Measurements from ENCODE around the gene OR2A14. TPM values are rescaled to one million over a fixed set of nuclear protein-coding genes. Genes with fewer than 3 reads are reported as not detected.
"Not testable (repeated sequence)": the region's sequence is repeated elsewhere in the genome, so short reads cannot be mapped to it uniquely, and the experiment has no call there.

The OR2A14 gene
- total and polyA plus RNA-seq, 4 donors, result not detected

- H3K4me3 ChIP-seq (ENCODE audit: low read depth, low read length); H3K36me3 ChIP-seq (ENCODE audit: control insufficient read depth, insufficient read depth, low read length); H3K4me1 ChIP-seq (ENCODE audit: control insufficient read depth, insufficient read depth, low read length); H3K27ac ChIP-seq (ENCODE audit: low read depth, low read length); H3K27me3 ChIP-seq (ENCODE audit: control insufficient read depth, insufficient read depth, low read length); H3K9me3 ChIP-seq (ENCODE audit: control insufficient read depth, insufficient read depth, low read length); DNase-seq (ENCODE audit: low read depth in 4 of 6, low spot score in 6 of 6): not testable (repeated sequence)
- no CpG with 5 or more reads among the region's 2 CpGs for WGBS (ENCODE audit: insufficient coverage)
Observed at GRCh38 chr7:144179165-144179479, 56.1 kb downstream of the OR2A14 start.

Small RNA genes within 50 kb of the gene (small RNA-seq; reads per million reads assigned to genes)
- not detected for gene OR2A41P (ENCODE audit: low replicate concordance)

Other genes starting within 250 kb of the OR2A14 start
- 100 to 1,000 TPM; 108 to 122 TPM for gene TCAF1, start 221.0 kb upstream of the OR2A14 start, total RNA-seq
- 100 to 1,000 TPM; 120 to 156 TPM for gene TCAF1, start 221.0 kb upstream of the OR2A14 start, polyA plus RNA-seq (ENCODE audit: insufficient read length in 2 of 2)
- not detected for gene OR2F2, start 187.9 kb upstream of the OR2A14 start, total RNA-seq
- gene OR2F2, start 187.9 kb upstream of the OR2A14 start, polyA plus RNA-seq (ENCODE audit: insufficient read length in 2 of 2), result not detected
- not detected for gene OR2F1, start 168.3 kb upstream of the OR2A14 start, total RNA-seq
- gene OR2F1, start 168.3 kb upstream of the OR2A14 start, polyA plus RNA-seq (ENCODE audit: insufficient read length in 2 of 2), result under 1 TPM in 1 of 2 donors, not detected in 1; 0.42 TPM
- gene OR6B1, start 122.9 kb upstream of the OR2A14 start, total RNA-seq, result not detected
- gene OR6B1, start 122.9 kb upstream of the OR2A14 start, polyA plus RNA-seq (ENCODE audit: insufficient read length in 2 of 2), result under 1 TPM in 1 of 2 donors, not detected in 1; 0.03 TPM
- gene OR2A5, start 74.2 kb upstream of the OR2A14 start, total RNA-seq, result under 1 TPM in 1 of 2 donors, not detected in 1; under 0.01 TPM
- under 1 TPM in 1 of 2 donors, not detected in 1; 0.30 TPM for gene OR2A5, start 74.2 kb upstream of the OR2A14 start, polyA plus RNA-seq (ENCODE audit: insufficient read length in 2 of 2)
- gene OR2A25, start 53.4 kb upstream of the OR2A14 start, total RNA-seq, result not detected
- gene OR2A25, start 53.4 kb upstream of the OR2A14 start, polyA plus RNA-seq (ENCODE audit: insufficient read length in 2 of 2), result under 1 TPM in 1 of 2 donors, not detected in 1; 0.11 TPM
- gene OR2A12, start 36.9 kb upstream of the OR2A14 start, total RNA-seq, result not detected
- gene OR2A12, start 36.9 kb upstream of the OR2A14 start, polyA plus RNA-seq (ENCODE audit: insufficient read length in 2 of 2), result under 1 TPM in 1 of 2 donors, not detected in 1; 0.03 TPM
- gene OR2A2, start 13.6 kb upstream of the OR2A14 start, total RNA-seq, result not detected
- not detected for gene OR2A2, start 13.6 kb upstream of the OR2A14 start, polyA plus RNA-seq (ENCODE audit: insufficient read length in 2 of 2)
- gene CTAGE4, start 60.3 kb downstream of the OR2A14 start, total RNA-seq, result 1 to 10 TPM in 1 of 2 donors, under 1 TPM in 1; 0.33 to 1.6 TPM
- under 1 TPM in 1 of 2 donors, not detected in 1; 0.50 TPM for gene CTAGE4, start 60.3 kb downstream of the OR2A14 start, polyA plus RNA-seq (ENCODE audit: insufficient read length in 2 of 2)
- 1 to 10 TPM; 2.0 to 2.6 TPM for gene ARHGEF35, start 72.7 kb downstream of the OR2A14 start, total RNA-seq
- gene ARHGEF35, start 72.7 kb downstream of the OR2A14 start, polyA plus RNA-seq (ENCODE audit: insufficient read length in 2 of 2), result 1 to 10 TPM in 1 of 2 donors, under 1 TPM in 1; 0.89 to 1.2 TPM
- gene OR2A42, start 116.4 kb downstream of the OR2A14 start, total RNA-seq, result under 1 TPM; 0.06 to 0.10 TPM
- under 1 TPM; 0.11 to 0.45 TPM for gene OR2A42, start 116.4 kb downstream of the OR2A14 start, polyA plus RNA-seq (ENCODE audit: insufficient read length in 2 of 2)
- 1 to 10 TPM; 1.5 to 2.2 TPM for gene OR2A7, start 141.6 kb downstream of the OR2A14 start, total RNA-seq
- gene OR2A7, start 141.6 kb downstream of the OR2A14 start, polyA plus RNA-seq (ENCODE audit: insufficient read length in 2 of 2), result 1 to 10 TPM in 1 of 2 donors, under 1 TPM in 1; 0.25 to 1.7 TPM
- gene CTAGE8, start 146.1 kb downstream of the OR2A14 start, total RNA-seq, result 1 to 10 TPM in 1 of 2 donors, under 1 TPM in 1; 0.20 to 2.6 TPM
- under 1 TPM; 0.30 to 0.47 TPM for gene CTAGE8, start 146.1 kb downstream of the OR2A14 start, polyA plus RNA-seq (ENCODE audit: insufficient read length in 2 of 2)
- gene OR2A1, start 189.2 kb downstream of the OR2A14 start, total RNA-seq, result under 1 TPM; 0.10 to 0.50 TPM
- gene OR2A1, start 189.2 kb downstream of the OR2A14 start, polyA plus RNA-seq (ENCODE audit: insufficient read length in 2 of 2), result under 1 TPM; 0.13 to 0.29 TPM
- 1 to 10 TPM; 2.2 to 3.5 TPM for gene ARHGEF5, start 232.2 kb downstream of the OR2A14 start, total RNA-seq
- 1 to 10 TPM; 1.1 to 3.2 TPM for gene ARHGEF5, start 232.2 kb downstream of the OR2A14 start, polyA plus RNA-seq (ENCODE audit: insufficient read length in 2 of 2)